Panc1 (cell line): ENCODE results near the gene PTRH1.

Source experiments
- POLR2AphosphoS5 ChIP-seq: IDR thresholded peaks from 2 replicates; pipeline ENCODE4 v1.6.1; 2012; ENCODE audit warnings: mild to moderate bottlenecking, low read depth, low read length, moderate library complexity
- TF ChIP-seq, protein P1 (sequence below): fragments of 450-650 bp; IDR thresholded peaks from 2 replicates; pipeline ENCODE4 v1.5.1; 2017; ENCODE audit warnings: mild to moderate bottlenecking
- TF ChIP-seq, protein P2 (sequence below), 2 experiments: IDR thresholded peaks; 2 replicates each; pipeline ENCODE4 v1.6.1; 2011 to 2012; ENCODE audit warnings: low read depth in 2 of 2, control low read depth in 1 of 2, low read length in 1 of 2, mild to moderate bottlenecking in 1 of 2, moderate library complexity in 1 of 2; ENCODE audit not compliant: insufficient read depth in 1 of 2

- TF ChIP-seq, protein P1, sequence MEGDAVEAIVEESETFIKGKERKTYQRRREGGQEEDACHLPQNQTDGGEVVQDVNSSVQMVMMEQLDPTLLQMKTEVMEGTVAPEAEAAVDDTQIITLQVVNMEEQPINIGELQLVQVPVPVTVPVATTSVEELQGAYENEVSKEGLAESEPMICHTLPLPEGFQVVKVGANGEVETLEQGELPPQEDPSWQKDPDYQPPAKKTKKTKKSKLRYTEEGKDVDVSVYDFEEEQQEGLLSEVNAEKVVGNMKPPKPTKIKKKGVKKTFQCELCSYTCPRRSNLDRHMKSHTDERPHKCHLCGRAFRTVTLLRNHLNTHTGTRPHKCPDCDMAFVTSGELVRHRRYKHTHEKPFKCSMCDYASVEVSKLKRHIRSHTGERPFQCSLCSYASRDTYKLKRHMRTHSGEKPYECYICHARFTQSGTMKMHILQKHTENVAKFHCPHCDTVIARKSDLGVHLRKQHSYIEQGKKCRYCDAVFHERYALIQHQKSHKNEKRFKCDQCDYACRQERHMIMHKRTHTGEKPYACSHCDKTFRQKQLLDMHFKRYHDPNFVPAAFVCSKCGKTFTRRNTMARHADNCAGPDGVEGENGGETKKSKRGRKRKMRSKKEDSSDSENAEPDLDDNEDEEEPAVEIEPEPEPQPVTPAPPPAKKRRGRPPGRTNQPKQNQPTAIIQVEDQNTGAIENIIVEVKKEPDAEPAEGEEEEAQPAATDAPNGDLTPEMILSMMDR, result no peak
- no peak for TF ChIP-seq POLR2AphosphoS5
- TF ChIP-seq, protein P2, sequence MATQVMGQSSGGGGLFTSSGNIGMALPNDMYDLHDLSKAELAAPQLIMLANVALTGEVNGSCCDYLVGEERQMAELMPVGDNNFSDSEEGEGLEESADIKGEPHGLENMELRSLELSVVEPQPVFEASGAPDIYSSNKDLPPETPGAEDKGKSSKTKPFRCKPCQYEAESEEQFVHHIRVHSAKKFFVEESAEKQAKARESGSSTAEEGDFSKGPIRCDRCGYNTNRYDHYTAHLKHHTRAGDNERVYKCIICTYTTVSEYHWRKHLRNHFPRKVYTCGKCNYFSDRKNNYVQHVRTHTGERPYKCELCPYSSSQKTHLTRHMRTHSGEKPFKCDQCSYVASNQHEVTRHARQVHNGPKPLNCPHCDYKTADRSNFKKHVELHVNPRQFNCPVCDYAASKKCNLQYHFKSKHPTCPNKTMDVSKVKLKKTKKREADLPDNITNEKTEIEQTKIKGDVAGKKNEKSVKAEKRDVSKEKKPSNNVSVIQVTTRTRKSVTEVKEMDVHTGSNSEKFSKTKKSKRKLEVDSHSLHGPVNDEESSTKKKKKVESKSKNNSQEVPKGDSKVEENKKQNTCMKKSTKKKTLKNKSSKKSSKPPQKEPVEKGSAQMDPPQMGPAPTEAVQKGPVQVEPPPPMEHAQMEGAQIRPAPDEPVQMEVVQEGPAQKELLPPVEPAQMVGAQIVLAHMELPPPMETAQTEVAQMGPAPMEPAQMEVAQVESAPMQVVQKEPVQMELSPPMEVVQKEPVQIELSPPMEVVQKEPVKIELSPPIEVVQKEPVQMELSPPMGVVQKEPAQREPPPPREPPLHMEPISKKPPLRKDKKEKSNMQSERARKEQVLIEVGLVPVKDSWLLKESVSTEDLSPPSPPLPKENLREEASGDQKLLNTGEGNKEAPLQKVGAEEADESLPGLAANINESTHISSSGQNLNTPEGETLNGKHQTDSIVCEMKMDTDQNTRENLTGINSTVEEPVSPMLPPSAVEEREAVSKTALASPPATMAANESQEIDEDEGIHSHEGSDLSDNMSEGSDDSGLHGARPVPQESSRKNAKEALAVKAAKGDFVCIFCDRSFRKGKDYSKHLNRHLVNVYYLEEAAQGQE (IDR thresholded peaks at IDR 0.05; ENCODE audit: insufficient read depth in 1 of 2, low read depth in 2 of 2, low read length in 1 of 2), result no peak
These were observed 42.2 kb downstream of the PTRH1 start for GRCh38 chr9:127673234-127673633.
